ENCODE measurements around the gene NKX1-1. TPM values are rescaled to one million over a fixed set of nuclear protein-coding genes. Genes with fewer than 3 reads are reported as not detected.

Gene NKX1-1
- total RNA-seq, 1 experiment from 2014 or later: not detected

DNA sequence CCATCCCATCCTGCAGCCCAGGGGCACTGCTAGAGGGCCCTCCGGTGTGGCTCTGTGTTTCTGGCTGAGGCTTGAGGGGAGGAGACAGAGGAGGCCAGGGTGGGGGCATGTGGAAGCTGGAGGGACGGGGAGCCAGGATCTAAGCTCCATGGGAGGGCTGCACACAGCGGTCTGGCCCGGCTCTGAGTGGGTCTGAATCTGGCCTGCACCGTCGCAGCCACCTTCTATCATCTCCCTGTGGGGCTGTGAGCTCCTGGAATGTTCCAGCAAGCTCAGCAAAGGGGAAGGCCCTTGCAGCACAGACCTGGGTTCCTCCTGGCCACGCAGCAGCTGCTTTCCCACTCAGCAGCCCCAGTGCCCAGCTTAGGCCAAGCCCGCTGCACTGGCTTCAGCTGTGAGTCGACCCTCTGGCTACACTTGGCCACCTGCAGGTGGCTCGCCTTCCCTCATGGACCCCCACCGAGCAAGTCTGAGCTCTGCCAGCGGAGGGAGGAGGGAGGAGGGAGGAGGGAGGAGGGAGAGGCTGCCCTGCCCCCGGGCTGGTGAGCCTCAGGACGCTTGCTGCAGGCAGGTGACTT, 5.3 kb downstream of the NKX1-1 start:
- ChIA-PET POLR2A (no interaction called here), CTCF (interaction anchor here (1.0 to 2.1 kb wide), 10 partner anchors 9 to 228 kb away, joined by 3 to 15 read pairs (median 6); no protein-coding TSS in a partner anchor)
- H3K4me1 Mint-ChIP-seq: peaks cover 2% of the 10 kb centered on the region
- H3K9me3 Mint-ChIP-seq: peaks cover 4% of the 10 kb centered on the region
- H3K27me3 Mint-ChIP-seq (ENCODE audit: low read depth): peaks cover 61% of the 10 kb centered on the region
- no peak overlapping the region for H3K4me3 Mint-ChIP-seq
- DNase-seq (ENCODE audit: low spot score) (peak; percentile 14), ATAC-seq (no peak)
- H3K36me3 Mint-ChIP-seq: peaks cover 8% of the 10 kb centered on the region
- no peak overlapping the region for H3K27ac Mint-ChIP-seq
- TF ChIP-seq, protein P1, sequence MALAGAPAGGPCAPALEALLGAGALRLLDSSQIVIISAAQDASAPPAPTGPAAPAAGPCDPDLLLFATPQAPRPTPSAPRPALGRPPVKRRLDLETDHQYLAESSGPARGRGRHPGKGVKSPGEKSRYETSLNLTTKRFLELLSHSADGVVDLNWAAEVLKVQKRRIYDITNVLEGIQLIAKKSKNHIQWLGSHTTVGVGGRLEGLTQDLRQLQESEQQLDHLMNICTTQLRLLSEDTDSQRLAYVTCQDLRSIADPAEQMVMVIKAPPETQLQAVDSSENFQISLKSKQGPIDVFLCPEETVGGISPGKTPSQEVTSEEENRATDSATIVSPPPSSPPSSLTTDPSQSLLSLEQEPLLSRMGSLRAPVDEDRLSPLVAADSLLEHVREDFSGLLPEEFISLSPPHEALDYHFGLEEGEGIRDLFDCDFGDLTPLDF (CRISPR knock-in tag; IDR thresholded peaks at IDR 0.05): no peak
- TF ChIP-seq, protein P2, sequence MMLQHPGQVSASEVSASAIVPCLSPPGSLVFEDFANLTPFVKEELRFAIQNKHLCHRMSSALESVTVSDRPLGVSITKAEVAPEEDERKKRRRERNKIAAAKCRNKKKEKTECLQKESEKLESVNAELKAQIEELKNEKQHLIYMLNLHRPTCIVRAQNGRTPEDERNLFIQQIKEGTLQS (CRISPR knock-in tag; conservative IDR thresholded peaks at IDR 0.05): no peak
- TF ChIP-seq TEAD1 (CRISPR knock-in tag; IDR thresholded peaks at IDR 0.05) (no peak), NFE2L1 (CRISPR knock-in tag; IDR thresholded peaks at IDR 0.05) (no peak), ETV6 (CRISPR knock-in tag; IDR thresholded peaks at IDR 0.05) (no peak), ZNF263 (CRISPR knock-in tag; IDR thresholded peaks at IDR 0.05; ENCODE audit: low read depth) (peak; percentile 71; the same call in 1 of the 2 replicates)
- TF ChIP-seq, protein P3, sequence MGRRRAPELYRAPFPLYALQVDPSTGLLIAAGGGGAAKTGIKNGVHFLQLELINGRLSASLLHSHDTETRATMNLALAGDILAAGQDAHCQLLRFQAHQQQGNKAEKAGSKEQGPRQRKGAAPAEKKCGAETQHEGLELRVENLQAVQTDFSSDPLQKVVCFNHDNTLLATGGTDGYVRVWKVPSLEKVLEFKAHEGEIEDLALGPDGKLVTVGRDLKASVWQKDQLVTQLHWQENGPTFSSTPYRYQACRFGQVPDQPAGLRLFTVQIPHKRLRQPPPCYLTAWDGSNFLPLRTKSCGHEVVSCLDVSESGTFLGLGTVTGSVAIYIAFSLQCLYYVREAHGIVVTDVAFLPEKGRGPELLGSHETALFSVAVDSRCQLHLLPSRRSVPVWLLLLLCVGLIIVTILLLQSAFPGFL (CRISPR knock-in tag; IDR thresholded peaks at IDR 0.05; ENCODE audit: borderline replicate concordance): no peak

DNA sequence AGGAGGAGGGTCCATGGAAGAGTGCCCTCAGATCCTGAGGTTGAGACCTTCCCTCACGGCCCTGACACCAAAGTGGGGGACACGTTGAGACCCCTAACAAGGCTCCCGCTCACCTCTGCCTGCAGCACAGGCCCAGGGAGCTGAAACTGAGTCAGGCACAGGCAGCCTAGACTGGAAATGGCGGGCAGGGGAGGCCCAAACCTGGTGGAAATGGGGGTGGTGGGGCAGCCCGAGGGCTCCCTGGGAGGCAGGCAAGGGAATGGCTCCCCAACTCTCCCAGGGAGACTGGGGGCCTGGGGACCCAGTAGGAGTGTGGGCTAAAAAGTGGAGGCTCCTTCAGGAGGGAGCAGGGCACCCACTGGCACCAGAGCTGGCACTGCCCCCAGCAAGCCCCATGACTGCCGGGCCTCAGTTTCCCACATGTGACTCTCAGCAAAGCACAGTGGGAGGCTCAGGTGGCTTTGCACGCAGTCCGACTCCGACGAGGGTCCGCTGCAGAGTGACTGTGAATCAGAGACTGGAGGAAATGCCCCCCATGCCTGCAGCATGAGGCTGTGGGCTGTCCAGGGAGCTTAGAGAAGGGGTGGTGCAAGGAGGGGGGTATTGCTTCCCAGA, 5.9 kb downstream of the NKX1-1 start:
- DNase-seq (ENCODE audit: low spot score): no peak
- H3K9me3 Mint-ChIP-seq: peaks cover 8% of the 10 kb centered on the region
- H3K27me3 Mint-ChIP-seq (ENCODE audit: low read depth): peaks cover 55% of the 10 kb centered on the region
- TF ChIP-seq NFATC4 (CRISPR knock-in tag; IDR thresholded peaks at IDR 0.05) (no peak), TP53 (CRISPR knock-in tag; IDR thresholded peaks at IDR 0.05) (no peak), IRF2 (CRISPR knock-in tag; IDR thresholded peaks at IDR 0.05; ENCODE audit: borderline replicate concordance, low read depth) (no peak), CREB1 (CRISPR knock-in tag; IDR thresholded peaks at IDR 0.05) (no peak), NR3C1 (CRISPR knock-in tag; conservative IDR thresholded peaks at IDR 0.05; ENCODE audit: low read depth) (no peak), ATF1 (CRISPR knock-in tag; IDR thresholded peaks at IDR 0.05) (no peak), NR2C2 (CRISPR knock-in tag; IDR thresholded peaks at IDR 0.05) (no peak)
- TF ChIP-seq, protein P3 (CRISPR knock-in tag; IDR thresholded peaks at IDR 0.05; ENCODE audit: borderline replicate concordance): no peak
- TF ChIP-seq, protein P4, sequence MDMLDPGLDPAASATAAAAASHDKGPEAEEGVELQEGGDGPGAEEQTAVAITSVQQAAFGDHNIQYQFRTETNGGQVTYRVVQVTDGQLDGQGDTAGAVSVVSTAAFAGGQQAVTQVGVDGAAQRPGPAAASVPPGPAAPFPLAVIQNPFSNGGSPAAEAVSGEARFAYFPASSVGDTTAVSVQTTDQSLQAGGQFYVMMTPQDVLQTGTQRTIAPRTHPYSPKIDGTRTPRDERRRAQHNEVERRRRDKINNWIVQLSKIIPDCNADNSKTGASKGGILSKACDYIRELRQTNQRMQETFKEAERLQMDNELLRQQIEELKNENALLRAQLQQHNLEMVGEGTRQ (CRISPR knock-in tag; IDR thresholded peaks at IDR 0.05): no peak
- TF ChIP-seq, protein P5, sequence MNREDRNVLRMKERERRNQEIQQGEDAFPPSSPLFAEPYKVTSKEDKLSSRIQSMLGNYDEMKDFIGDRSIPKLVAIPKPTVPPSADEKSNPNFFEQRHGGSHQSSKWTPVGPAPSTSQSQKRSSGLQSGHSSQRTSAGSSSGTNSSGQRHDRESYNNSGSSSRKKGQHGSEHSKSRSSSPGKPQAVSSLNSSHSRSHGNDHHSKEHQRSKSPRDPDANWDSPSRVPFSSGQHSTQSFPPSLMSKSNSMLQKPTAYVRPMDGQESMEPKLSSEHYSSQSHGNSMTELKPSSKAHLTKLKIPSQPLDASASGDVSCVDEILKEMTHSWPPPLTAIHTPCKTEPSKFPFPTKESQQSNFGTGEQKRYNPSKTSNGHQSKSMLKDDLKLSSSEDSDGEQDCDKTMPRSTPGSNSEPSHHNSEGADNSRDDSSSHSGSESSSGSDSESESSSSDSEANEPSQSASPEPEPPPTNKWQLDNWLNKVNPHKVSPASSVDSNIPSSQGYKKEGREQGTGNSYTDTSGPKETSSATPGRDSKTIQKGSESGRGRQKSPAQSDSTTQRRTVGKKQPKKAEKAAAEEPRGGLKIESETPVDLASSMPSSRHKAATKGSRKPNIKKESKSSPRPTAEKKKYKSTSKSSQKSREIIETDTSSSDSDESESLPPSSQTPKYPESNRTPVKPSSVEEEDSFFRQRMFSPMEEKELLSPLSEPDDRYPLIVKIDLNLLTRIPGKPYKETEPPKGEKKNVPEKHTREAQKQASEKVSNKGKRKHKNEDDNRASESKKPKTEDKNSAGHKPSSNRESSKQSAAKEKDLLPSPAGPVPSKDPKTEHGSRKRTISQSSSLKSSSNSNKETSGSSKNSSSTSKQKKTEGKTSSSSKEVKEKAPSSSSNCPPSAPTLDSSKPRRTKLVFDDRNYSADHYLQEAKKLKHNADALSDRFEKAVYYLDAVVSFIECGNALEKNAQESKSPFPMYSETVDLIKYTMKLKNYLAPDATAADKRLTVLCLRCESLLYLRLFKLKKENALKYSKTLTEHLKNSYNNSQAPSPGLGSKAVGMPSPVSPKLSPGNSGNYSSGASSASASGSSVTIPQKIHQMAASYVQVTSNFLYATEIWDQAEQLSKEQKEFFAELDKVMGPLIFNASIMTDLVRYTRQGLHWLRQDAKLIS (CRISPR knock-in tag; IDR thresholded peaks at IDR 0.05; ENCODE audit: borderline replicate concordance): no peak
- H3K4me1 Mint-ChIP-seq: peaks cover 1% of the 10 kb centered on the region
- ChIA-PET CTCF (interaction anchor here (1.8 to 2.1 kb wide), 3 partner anchors 23 to 44 kb away, joined by 7 to 15 read pairs (median 9); no protein-coding TSS in a partner anchor), POLR2A (no interaction called here)
- no peak for ATAC-seq
- H3K27ac Mint-ChIP-seq: no peak overlapping the region
- no peak overlapping the region for H3K4me3 Mint-ChIP-seq
- peaks cover 13% of the 10 kb centered on the region for H3K36me3 Mint-ChIP-seq
